ENCODE data around the gene PCDHA4.
"Not testable (repeated sequence)": the region's sequence is repeated elsewhere in the genome, so short reads cannot be mapped to it uniquely, and the experiment has no call there.

Gene PCDHA4

DNA sequence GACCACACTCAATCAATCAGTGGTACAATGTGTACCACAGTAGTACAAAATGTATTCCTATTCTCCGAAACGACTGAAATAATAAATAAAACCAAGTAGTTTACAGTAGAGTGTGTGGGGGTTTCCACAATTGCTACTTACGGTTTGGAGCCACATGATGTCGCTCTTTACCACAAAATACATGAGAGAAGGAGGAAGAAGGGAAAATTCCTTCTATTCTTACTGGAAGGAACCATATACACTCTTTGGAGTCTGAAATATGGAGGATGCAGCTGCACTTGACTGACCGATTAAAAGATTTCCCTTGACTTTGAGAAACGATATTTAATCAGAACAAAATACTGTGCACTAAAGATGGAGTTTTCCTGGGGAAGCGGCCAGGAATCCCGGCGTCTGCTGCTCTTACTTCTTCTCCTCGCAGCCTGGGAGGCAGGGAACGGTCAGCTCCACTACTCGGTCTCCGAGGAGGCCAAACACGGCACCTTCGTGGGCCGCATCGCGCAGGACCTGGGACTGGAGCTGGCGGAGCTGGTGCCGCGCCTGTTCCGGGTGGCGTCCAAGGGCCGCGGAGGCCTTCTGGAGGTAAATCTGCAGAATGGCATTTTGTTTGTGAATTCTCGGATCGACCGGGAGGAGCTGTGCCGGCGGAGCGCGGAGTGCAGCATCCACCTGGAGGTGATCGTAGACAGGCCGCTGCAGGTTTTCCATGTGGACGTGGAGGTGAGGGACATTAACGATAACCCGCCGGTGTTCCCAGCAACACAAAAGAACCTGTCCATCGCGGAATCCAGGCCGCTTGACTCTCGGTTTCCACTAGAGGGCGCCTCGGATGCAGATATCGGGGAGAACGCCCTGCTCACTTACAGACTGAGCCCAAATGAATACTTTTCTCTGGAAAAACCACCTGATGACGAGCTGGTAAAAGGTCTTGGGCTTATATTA, at the start of gene PCDHA4:
Gene PCDHA4 (plus strand): TSS at position 235 of the 942 bp plus-strand sequence.
- no peak for DNase-seq (ENCODE audit: low read depth)

DNA sequence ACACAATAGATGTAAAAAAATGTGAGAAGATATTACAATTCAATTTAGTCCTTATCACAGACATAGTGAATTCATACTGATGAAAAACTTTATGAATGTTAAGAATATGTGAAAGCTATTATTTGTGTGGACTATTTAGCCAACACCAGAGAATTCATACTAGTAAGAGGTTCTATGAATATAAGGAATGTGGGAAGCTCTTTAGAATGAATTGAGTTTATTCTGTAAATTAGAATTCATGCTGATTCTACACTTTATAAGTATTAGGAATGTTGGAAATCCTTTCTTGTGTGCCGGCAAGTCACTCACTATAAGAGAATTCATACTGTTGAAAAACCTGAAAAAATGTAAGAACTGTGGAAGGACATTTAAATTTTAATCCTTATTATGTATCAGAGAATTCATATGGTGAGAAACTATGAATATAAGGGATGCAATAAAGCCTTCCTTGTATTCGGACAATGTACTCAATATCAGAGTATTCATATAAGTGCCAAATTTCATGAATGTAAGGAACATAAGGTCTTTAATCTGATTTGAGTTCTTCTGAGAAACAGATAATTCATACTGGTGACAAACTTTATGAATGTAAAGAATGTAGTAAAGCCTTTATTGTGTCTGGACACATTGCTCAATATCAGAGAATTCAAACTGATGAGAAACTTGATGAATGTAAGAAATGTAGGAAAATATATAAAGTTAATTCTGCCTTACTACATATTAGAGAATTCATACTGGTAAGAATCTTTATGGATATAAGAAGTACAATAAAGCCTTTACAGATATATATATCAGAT, 42.5 kb upstream of the PCDHA4 start:
- no peak for DNase-seq (ENCODE audit: low read depth)

DNA sequence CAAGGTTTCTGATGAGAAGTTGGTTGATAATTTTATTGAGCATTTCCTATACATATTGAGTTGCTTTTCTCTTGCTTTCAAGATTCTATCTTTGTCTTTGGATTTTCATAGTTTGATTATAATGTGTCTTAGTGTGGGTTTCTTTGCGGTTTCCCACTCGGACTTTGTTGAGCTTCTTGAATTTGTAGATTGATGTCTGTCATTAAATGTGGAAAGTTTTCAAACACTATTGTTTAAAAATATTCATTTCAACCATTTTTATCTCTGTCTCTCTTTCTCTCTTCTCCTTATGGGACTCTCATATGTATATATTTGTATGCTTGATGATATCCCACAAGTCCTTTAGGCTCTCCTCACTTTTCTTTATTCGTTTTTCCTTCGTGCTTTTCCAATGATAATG, 39.4 kb upstream of the PCDHA4 start:
- DNase-seq (ENCODE audit: low read depth), result no peak

DNA sequence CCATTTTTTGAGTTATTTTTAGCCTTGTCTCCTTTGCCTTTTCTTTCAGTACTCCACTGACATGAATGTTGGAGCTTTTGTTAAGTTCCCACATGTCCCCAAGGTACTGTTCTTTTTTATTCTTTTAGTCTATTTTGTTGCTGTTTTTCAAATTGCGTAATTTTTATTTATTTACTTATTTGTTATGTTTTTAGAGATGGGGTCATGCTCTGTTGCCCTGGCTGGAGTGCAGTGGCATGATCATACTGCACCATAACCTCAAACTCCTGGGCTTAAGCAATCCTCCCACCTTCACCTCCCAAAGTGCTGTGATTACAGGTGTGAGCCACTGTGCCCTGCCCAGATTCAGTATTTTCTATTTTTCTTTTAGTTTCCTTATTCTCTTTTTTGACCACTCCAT, 26.4 kb upstream of the PCDHA4 start:
- no peak for DNase-seq (ENCODE audit: low read depth)

DNA sequence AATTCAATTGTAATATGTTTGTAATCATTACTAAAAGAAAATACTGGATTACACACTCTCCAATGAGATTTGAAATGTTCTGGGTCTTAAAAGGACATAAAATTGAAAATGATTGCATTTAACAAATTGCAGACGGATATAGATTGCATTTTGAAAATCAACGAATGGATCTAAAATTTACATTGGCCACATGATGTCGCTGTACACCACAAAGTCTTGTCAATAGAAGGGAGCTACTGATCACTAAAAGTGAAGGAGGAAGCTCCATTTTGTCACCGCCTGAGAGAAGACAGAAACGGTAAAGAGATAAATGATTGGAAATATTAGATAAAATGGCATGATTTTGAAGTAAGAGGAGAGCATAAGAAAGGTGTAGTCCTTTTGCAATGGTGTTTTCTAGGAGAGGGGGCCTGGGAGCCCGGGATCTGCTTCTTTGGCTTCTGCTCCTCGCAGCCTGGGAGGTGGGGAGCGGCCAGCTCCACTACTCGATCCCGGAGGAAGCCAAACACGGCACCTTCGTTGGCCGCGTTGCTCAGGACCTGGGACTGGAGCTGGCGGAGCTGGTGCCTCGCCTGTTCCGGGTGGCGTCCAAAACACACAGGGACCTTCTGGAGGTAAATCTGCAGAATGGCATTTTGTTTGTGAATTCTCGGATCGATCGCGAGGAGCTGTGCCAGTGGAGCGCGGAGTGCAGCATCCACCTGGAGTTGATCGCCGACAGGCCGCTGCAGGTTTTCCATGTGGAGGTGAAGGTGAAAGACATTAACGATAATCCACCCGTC, 20.8 kb upstream of the PCDHA4 start, which contains the start of gene PCDHA1:
Gene PCDHA1 (plus strand): TSS at position 236 of the 782 bp plus-strand sequence.
- no peak for DNase-seq (ENCODE audit: low read depth)

DNA sequence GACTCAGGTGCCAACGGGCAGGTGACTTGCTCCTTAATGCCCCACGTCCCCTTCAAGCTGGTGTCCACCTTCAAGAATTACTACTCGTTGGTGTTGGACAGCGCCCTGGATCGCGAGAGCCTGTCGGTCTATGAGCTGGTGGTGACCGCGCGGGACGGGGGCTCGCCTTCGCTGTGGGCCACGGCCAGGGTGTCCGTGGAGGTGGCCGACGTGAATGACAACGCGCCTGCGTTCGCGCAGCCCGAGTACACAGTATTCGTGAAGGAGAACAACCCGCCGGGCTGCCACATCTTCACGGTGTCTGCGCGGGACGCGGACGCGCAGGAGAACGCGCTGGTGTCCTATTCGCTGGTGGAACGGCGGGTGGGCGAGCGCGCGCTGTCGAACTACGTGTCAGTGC, 19.4 kb upstream of the PCDHA4 start:
- not testable (repeated sequence) for DNase-seq (ENCODE audit: low read depth)

DNA sequence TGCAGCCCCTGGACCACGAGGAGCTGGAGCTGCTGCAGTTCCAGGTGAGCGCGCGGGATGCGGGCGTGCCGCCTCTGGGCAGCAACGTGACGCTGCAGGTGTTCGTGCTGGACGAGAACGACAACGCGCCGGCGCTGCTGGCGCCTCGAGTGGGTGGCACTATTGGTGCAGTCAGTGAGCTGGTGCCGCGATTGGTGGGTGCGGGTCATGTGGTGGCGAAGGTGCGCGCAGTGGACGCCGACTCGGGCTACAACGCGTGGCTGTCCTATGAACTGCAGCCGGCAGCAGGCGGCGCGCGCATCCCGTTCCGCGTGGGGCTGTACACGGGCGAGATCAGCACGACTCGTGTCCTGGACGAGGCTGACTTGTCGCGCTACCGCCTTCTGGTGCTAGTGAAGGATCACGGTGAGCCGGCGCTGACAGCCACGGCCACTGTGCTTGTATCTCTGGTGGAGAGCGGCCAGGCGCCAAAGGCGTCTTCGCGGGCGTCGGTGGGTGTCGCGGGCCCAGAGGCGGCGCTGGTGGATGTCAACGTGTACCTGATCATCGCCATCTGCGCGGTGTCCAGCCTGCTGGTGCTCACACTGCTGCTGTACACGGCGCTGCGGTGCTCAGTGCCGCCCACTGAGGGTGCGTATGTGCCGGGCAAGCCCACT, 18.9 kb upstream of the PCDHA4 start:
- DNase-seq (ENCODE audit: low read depth), result not testable (repeated sequence)

DNA sequence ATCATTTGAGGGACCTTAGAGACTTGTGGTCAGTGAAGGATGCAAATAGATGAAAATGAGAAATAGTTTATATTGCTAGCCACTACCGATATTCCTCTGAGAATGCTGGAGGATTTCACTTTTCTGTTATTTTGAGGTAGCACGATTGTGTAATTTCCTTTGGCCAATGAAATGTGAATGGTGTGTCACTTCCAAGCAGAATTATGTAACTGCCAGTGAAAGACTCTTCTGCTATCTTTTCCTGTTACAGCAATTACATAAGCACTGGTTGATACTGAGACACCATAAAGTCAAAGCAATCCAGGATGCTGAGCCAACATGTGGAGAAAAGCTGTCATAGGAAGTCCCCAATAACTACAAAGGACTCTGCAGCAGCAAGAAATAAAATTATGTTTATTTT, 15.8 kb upstream of the PCDHA4 start:
- no peak for DNase-seq (ENCODE audit: low read depth)

DNA sequence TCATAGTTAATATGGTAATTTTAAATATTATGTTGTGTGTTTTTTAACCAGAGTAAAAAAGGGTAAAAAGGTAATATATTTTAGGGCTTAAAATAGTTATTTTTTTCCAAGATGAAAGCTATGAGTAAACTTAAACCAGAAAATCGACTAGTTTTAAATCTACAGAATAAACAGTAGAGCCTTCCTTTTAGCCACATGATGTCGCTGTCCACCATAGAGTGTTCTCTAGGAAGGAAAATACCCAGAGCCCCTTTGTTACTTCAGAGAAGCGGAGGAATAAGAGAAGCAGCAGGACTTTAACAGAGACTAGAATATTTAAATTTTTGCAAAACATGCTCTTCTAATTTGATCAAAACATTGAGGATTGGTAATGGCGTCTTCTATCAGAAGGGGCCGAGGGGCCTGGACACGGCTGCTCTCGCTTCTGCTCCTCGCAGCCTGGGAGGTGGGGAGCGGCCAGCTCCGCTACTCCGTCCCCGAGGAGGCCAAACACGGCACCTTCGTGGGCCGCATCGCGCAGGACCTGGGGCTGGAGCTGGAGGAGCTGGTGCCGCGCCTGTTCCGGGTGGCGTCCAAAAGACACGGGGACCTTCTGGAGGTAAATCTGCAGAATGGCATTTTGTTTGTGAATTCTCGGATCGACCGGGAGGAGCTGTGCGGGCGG, 12.1 kb upstream of the PCDHA4 start, which contains the start of gene PCDHA2:
Gene PCDHA2 (plus strand): TSS at position 258 of the 664 bp plus-strand sequence.
- no peak for DNase-seq (ENCODE audit: low read depth)

DNA sequence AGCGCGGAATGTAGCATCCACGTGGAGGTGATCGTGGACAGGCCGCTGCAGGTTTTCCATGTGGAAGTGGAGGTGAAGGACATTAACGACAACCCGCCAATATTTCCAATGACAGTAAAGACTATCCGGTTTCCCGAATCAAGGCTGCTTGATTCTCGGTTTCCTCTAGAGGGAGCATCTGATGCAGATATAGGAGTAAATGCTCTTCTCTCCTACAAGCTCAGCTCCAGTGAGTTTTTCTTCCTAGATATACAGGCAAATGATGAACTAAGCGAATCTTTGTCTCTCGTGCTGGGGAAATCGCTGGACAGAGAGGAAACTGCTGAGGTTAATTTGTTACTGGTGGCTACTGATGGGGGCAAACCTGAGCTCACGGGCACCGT, 11.6 kb upstream of the PCDHA4 start:
- DNase-seq (ENCODE audit: low read depth), result no peak

DNA sequence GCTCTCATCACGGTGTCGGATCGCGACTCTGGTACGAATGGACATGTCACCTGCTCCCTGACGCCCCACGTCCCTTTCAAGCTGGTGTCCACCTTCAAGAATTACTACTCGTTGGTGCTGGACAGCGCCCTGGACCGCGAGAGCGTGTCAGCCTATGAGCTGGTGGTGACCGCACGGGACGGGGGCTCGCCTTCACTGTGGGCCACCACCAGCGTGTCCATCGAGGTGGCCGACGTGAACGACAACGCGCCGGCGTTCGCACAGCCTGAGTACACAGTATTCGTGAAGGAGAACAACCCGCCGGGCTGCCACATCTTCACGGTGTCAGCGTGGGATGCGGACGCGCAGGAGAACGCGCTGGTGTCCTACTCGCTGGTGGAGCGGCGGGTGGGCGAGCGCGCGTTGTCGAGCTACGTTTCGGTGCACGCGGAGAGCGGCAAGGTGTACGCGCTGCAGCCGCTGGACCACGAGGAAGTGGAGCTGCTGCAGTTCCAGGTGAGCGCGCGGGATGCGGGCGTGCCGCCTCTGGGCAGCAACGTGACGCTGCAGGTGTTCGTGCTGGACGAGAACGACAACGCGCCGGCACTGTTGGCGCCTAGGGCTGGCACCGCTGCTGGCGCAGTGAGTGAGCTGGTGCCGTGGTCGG, 10.7 kb upstream of the PCDHA4 start:
- DNase-seq (ENCODE audit: low read depth), result not testable (repeated sequence)

DNA sequence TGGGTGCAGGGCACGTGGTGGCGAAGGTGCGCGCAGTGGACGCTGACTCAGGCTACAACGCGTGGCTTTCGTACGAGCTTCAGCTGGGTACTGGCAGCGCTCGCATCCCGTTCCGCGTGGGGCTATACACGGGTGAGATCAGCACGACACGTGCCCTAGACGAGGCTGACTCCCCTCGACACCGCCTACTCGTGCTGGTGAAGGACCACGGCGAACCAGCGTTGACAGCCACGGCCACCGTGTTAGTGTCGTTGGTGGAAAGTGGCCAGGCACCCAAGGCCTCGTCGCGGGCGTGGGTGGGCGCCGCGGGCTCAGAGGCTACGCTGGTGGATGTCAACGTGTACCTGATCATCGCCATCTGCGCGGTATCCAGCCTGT, 10.2 kb upstream of the PCDHA4 start:
- no peak for DNase-seq (ENCODE audit: low read depth)

DNA sequence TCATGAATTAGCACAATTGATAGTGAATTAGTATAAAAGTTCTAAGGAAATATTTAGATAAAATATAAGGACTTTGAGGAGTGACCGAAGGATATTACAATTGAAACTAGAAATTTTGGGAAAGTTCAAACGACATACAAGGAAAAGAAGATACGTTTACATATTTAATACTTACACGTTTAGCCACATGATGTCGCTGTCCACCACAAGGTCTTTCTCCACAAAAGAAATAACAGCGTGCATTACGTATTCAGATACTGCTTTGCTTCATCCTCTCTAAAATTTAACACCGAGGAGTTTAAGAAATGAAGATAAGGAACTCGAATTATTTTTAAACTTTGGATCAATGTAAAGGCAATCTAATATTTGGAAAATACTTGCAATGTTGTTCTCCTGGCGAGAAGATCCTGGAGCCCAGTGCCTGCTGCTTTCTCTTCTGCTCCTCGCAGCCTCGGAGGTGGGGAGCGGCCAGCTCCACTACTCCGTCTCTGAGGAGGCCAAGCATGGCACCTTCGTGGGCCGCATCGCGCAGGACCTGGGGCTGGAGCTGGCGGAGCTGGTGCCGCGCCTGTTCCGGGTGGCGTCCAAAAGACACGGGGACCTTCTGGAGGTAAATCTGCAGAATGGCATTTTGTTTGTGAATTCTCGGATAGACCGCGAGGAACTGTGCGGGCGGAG, 5.9 kb upstream of the PCDHA4 start, which contains the start of gene PCDHA3:
Gene PCDHA3 (plus strand): TSS at position 242 of the 678 bp plus-strand sequence.
- DNase-seq (ENCODE audit: low read depth), result peak; percentile 5

DNA sequence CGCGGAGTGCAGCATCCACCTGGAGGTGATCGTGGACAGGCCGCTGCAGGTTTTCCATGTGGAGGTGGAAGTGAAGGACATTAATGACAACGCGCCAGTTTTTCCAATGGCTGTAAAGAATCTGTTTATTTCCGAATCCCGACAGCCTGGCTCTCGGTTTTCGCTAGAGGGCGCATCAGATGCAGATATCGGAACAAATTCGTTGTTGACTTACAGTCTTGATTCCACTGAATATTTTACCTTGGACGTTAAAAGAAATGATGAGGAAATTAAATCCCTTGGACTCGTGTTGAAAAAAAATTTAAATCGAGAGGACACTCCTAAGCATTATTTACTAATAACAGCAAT, 5.4 kb upstream of the PCDHA4 start:
- DNase-seq (ENCODE audit: low read depth), result no peak

DNA sequence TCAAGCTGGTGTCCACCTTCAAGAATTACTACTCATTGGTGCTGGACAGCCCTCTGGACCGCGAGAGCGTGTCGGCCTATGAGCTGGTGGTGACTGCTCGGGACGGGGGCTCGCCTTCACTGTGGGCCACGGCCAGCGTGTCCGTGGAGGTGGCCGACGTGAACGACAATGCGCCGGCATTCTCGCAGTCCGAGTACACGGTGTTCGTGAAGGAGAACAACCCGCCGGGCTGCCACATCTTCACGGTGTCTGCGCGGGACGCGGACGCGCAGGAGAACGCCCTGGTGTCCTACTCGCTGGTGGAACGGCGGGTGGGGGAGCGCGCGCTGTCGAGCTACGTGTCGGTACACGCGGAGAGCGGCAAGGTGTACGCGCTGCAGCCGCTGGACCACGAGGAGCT, 4.5 kb upstream of the PCDHA4 start:
- DNase-seq (ENCODE audit: low read depth), result not testable (repeated sequence)

DNA sequence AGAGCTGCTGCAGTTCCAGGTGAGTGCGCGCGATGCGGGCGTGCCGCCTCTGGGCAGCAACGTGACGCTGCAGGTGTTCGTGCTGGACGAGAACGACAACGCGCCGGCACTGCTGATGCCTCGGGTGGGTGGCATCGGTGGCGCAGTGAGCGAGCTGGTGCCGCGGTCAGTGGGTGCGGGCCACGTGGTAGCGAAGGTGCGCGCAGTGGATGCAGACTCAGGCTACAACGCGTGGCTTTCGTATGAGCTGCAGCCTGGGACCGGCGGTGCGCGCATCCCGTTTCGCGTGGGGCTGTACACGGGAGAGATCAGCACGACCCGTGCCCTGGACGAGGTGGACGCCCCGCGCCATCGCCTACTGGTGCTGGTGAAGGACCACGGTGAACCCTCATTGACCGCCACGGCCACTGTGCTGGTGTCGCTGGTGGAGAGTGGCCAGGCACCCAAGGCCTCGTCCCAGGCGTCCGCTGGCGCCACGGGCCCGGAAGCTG, 4.0 kb upstream of the PCDHA4 start:
- no peak for DNase-seq (ENCODE audit: low read depth)

DNA sequence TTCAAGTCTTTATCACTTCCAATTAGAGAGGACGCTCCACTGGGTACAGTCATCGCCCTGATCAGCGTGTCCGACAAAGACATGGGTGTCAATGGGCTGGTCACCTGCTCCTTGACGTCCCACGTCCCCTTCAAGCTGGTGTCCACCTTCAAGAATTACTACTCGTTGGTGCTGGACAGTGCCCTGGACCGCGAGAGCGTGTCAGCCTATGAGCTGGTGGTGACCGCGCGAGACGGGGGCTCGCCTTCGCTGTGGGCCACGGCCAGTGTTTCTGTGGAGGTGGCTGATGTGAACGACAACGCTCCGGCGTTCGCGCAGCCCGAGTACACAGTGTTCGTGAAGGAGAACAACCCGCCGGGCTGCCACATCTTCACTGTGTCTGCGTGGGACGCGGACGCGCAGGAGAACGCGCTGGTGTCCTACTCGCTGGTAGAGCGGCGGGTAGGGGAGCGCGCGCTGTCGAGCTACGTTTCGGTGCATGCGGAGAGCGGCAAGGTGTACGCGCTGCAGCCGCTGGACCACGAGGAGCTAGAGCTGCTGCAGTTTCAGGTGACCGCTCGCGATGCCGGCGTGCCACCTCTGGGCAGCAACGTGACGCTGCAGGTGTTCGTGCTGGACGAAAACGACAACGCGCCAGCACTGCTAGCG, 1.5 kb downstream of the PCDHA4 start:
- DNase-seq (ENCODE audit: low read depth), result not testable (repeated sequence)

DNA sequence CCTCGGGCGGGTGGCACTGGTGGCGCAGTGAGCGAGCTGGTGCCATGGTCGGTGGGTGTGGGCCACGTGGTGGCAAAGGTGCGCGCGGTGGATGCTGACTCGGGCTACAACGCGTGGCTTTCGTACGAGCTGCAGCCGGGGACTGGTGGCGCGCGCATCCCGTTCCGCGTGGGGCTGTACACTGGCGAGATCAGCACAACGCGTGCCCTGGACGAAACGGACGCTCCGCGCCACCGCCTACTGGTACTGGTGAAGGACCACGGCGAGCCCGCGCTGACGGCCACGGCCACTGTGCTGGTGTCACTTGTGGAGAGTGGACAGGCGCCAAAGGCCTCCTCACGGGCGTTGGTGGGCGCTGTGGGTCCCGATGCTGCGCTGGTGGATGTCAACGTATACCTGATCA, 2.0 kb downstream of the PCDHA4 start:
- DNase-seq (ENCODE audit: low read depth), result no peak

Measured in fibroblast of the conjunctiva (primary cell).